Breast epithelium (tissue), 4 donors: Measurements from ENCODE around the gene IL17RC. TPM values are rescaled to one million over a fixed set of nuclear protein-coding genes. Genes with fewer than 3 reads are reported as not detected.

Source experiments
- DNase-seq, 2 donors: peaks; one replicate each; pipeline ENCODE4 v3.0.0-alpha.2; 2019; ENCODE audit warnings: low spot score in 2 of 2
- H3K27ac ChIP-seq, 2 donors: fragments of 200-600 bp; sonication (generic) in 1 of 2; one replicate each; pipeline ENCODE4 v1.5.1; 2016 to 2019; ENCODE audit warnings: mild to moderate bottlenecking in 1 of 2
- H3K27me3 ChIP-seq, 2 donors: fragments of 200-600 bp; sonication (generic) in 1 of 2; one replicate each; pipeline versions ENCODE4 v1.5.1 to v1.6.0; 2017 to 2019; ENCODE audit warnings: control low read depth in 1 of 2, mild to moderate bottlenecking in 1 of 2
- H3K36me3 ChIP-seq: fragments of 200-600 bp; one replicate; pipeline ENCODE4 v1.5.1; 2019
- H3K4me1 ChIP-seq, 2 donors: fragments of 200-600 bp; sonication (generic); one replicate each; pipeline ENCODE4 v1.5.1; 2016 to 2019; ENCODE audit warnings: control low read depth in 1 of 2
- H3K4me3 ChIP-seq, 3 donors: fragments of 200-600 bp; sonication (generic); 1 replicate in 2 of 3; 2 replicates in 1 of 3; pipeline ENCODE4 v1.5.1; 2016 to 2019; ENCODE audit warnings: mild to moderate bottlenecking in 3 of 3, moderate library complexity in 2 of 3
- H3K9me3 ChIP-seq, 2 donors: fragments of 200-600 bp; sonication (generic) in 1 of 2; one replicate each; pipeline ENCODE4 v1.5.1; 2016 to 2019; ENCODE audit warnings: control low read depth in 1 of 2
- CTCF ChIP-seq, 3 donors: fragments of 450-650 bp; IDR thresholded peaks; one replicate each; pipeline ENCODE4 v1.5.1; 2016 to 2017; ENCODE audit warnings: antibody characterized with exemption in 3 of 3, mild to moderate bottlenecking in 3 of 3, moderate library complexity in 3 of 3
- POLR2A ChIP-seq: fragments of 450-650 bp; IDR thresholded peaks from one replicate; pipeline ENCODE4 v1.6.1; 2016; ENCODE audit warnings: antibody characterized with exemption, mild to moderate bottlenecking, moderate library complexity
- POLR2AphosphoS5 ChIP-seq, 3 donors: sonication (generic); formaldehyde crosslinking; IDR thresholded peaks; one replicate each; pipeline ENCODE4 v1.6.1; 2017; ENCODE audit warnings: antibody characterized with exemption in 3 of 3
- intact Hi-C: fragments of 100-400 bp; cut with DNase I; formaldehyde crosslinking; loops from one replicate; pipeline ENCODE4 v1.15.1; 2023; ENCODE audit warnings: low total_unique reads
- total RNA-seq, 3 donors: library from RNA; depleted of rRNA; stranded (reverse); fragments of >200 nt; gene quantifications; one replicate each; pipeline ENCODE4 v1.1.0, GENCODE V29; 2016

The IL17RC gene
- total RNA-seq, 3 donors from 2014 or later: 59.6 to 119 (median 90.6) TPM

GRCh38 chr3:9918261-9919038 is 1.6 kb downstream of the IL17RC start:
- peak overlapping the region in 2 of 3 donors; percentile 67 to 76 for H3K4me3 ChIP-seq
- DNase-seq: no peak
- H3K27me3 ChIP-seq: no peaks in the 10 kb centered on the region
- H3K27ac ChIP-seq: peak overlapping the region; percentile 93 to 94
- peaks cover 11 to 24% of the 10 kb centered on the region in 2 donors for H3K4me1 ChIP-seq
- no peaks in the 10 kb centered on the region for H3K9me3 ChIP-seq
- intact Hi-C loops: no loop called here
- no peaks in the 10 kb centered on the region for H3K36me3 ChIP-seq
- no peak for TF ChIP-seq POLR2AphosphoS5 (IDR thresholded peaks at IDR 0.05)
- no peak for TF ChIP-seq POLR2A
- no peak for TF ChIP-seq CTCF (IDR thresholded peaks at IDR 0.05)

GRCh38 chr3:9928158-9928557 is 11.3 kb downstream of the IL17RC start:
- Histone ChIP-seq H3K9me3 (no peaks in the 10 kb centered on the region), H3K27ac (no peak overlapping the region), H3K4me1 (no peaks in the 10 kb centered on the region), H3K36me3 (no peaks in the 10 kb centered on the region), H3K4me3 (no peak overlapping the region), H3K27me3 (no peaks in the 10 kb centered on the region)
- no peak for DNase-seq
- TF ChIP-seq POLR2AphosphoS5 (IDR thresholded peaks at IDR 0.05): no peak
- no peak for TF ChIP-seq CTCF (IDR thresholded peaks at IDR 0.05)
- no peak for TF ChIP-seq POLR2A
- intact Hi-C loops: no loop called here

GRCh38 chr3:9930804-9931418 is 14.0 kb downstream of the IL17RC start:
- H3K27ac ChIP-seq: no peak overlapping the region
- TF ChIP-seq POLR2AphosphoS5 (IDR thresholded peaks at IDR 0.05) (no peak), POLR2A (no peak), CTCF (IDR thresholded peaks at IDR 0.05) (no peak)
- intact Hi-C loops: loop anchor here (5.0 kb wide), 1 partner anchor 979 kb away; no protein-coding TSS in a partner anchor
- H3K36me3 ChIP-seq: no peaks in the 10 kb centered on the region
- H3K4me1 ChIP-seq: peaks cover 0 to 18% of the 10 kb centered on the region in 2 donors
- H3K9me3 ChIP-seq: no peaks in the 10 kb centered on the region
- no peak overlapping the region for H3K4me3 ChIP-seq
- no peaks in the 10 kb centered on the region for H3K27me3 ChIP-seq
- no peak for DNase-seq

GRCh38 chr3:9932535-9932842 is 15.6 kb downstream of the IL17RC start:
- no peaks in the 10 kb centered on the region for H3K9me3 ChIP-seq
- H3K27ac ChIP-seq: peak overlapping the region; percentile 97 to 99
- no peak for DNase-seq
- no peaks in the 10 kb centered on the region for H3K27me3 ChIP-seq
- H3K4me3 ChIP-seq: peak overlapping the region; percentile 64 to 82 (median 77)
- TF ChIP-seq CTCF (IDR thresholded peaks at IDR 0.05): no peak
- TF ChIP-seq POLR2A: no peak
- TF ChIP-seq POLR2AphosphoS5 (IDR thresholded peaks at IDR 0.05): peak in 1 of 3 donors; percentile 35
- intact Hi-C loops: loop anchor here (5.0 kb wide), 1 partner anchor 980 kb away; no protein-coding TSS in a partner anchor
- peaks cover 0 to 20% of the 10 kb centered on the region in 2 donors for H3K4me1 ChIP-seq
- no peaks in the 10 kb centered on the region for H3K36me3 ChIP-seq
